CD4-positive, CD25-positive, alpha-beta regulatory T cell (primary cell): Measurements from ENCODE around the gene TXLNG. TPM values are rescaled to one million over a fixed set of nuclear protein-coding genes. Genes with fewer than 3 reads are reported as not detected.

Experiments
- ATAC-seq, 2 donors: fragments of 150-1000 bp; cut with Tn5 transposase; one replicate each; pipeline ENCODE4 v1.10.0; 2021; ENCODE audit warnings: low read depth in 2 of 2, moderate number of reproducible peaks in 2 of 2, moderate library complexity in 1 of 2
- DNase-seq, 3 donors: peaks; one replicate each; pipeline versions ENCODE4 v3.0.0 to v3.0.0-alpha.2; 2012 to 2022; ENCODE audit warnings: mixed read lengths in 1 of 3
- H3K27ac ChIP-seq: one replicate; pipeline ENCODE4 v1.7.0; 2013; ENCODE audit warnings: mild to moderate bottlenecking, low read length; ENCODE audit not compliant: insufficient read depth, poor library complexity, severe bottlenecking
- H3K27me3 ChIP-seq: one replicate; pipeline ENCODE4 v1.7.0; 2013; ENCODE audit warnings: low read length; ENCODE audit not compliant: control insufficient read depth, insufficient read depth
- H3K36me3 ChIP-seq: one replicate; pipeline ENCODE4 v1.7.0; 2013; ENCODE audit warnings: mild to moderate bottlenecking, low read length, moderate library complexity; ENCODE audit not compliant: control insufficient read depth, insufficient read depth
- H3K4me1 ChIP-seq: 2 replicates; pipeline ENCODE4 v1.7.0; 2013; ENCODE audit warnings: mild to moderate bottlenecking, low read length; ENCODE audit not compliant: insufficient read depth, control insufficient read depth, poor library complexity, severe bottlenecking
- H3K4me3 ChIP-seq: one replicate; pipeline ENCODE4 v1.7.0; 2013; ENCODE audit warnings: low read depth, mild to moderate bottlenecking, low read length, moderate library complexity
- H3K9me3 ChIP-seq, 2 experiments: 1 replicate in 1 of 2; 2 replicates in 1 of 2; pipeline ENCODE4 v1.7.0; 2013; ENCODE audit warnings: low read length in 2 of 2, mild to moderate bottlenecking in 1 of 2, moderate library complexity in 1 of 2; ENCODE audit not compliant: control insufficient read depth in 2 of 2
- H3K27ac Mint-ChIP-seq, 3 donors: one replicate each; pipeline ENCODE4 v1.8.0; 2020 to 2022; ENCODE audit warnings: mild to moderate bottlenecking in 3 of 3, mixed read lengths in 3 of 3, moderate library complexity in 2 of 3
- H3K27me3 Mint-ChIP-seq: one replicate; pipeline ENCODE4 v1.8.0; 2022; ENCODE audit warnings: mild to moderate bottlenecking, mixed read lengths
- H3K36me3 Mint-ChIP-seq: one replicate; pipeline ENCODE4 v1.8.0; 2020; ENCODE audit warnings: mixed read lengths
- H3K4me1 Mint-ChIP-seq, 4 donors: one replicate each; pipeline ENCODE4 v1.8.0; 2020 to 2022; ENCODE audit warnings: mixed read lengths in 4 of 4, mild to moderate bottlenecking in 1 of 4
- H3K4me3 Mint-ChIP-seq, 4 donors: one replicate each; pipeline ENCODE4 v1.8.0; 2020 to 2022; ENCODE audit warnings: mild to moderate bottlenecking in 4 of 4, mixed read lengths in 4 of 4, moderate library complexity in 3 of 4
- H3K9me3 Mint-ChIP-seq, 7 donors: one replicate each; pipeline ENCODE4 v1.8.0; 2020 to 2022; ENCODE audit warnings: mixed read lengths in 7 of 7, mild to moderate bottlenecking in 3 of 7, moderate library complexity in 2 of 7
- polyA plus RNA-seq, 4 donors: library from polyadenylated mRNA; unstranded; fragments of 300-500 nt; fragmentation: Illumina TruSeq; gene quantifications; one replicate each; pipeline ENCODE4 v1.2.3, GENCODE V29; 2021
- total RNA-seq: library from RNA; stranded (reverse); gene quantifications from one replicate; pipeline ENCODE4 v1.2.3, GENCODE V29; 2022

The TXLNG gene
- total RNA-seq (32.2 TPM), polyA plus RNA-seq (10 to 100 TPM in 3 of 4 donors, 1 to 10 TPM in 1; 8.4 to 24.2 (median 18.6) TPM)

GRCh38 chrX:16786139-16786790 is at the start of gene TXLNG:
TXLNG (plus strand) TSS chrX:16786466; CDS start chrX:16786488, 22 bp downstream.
- DNase-seq (peak; percentile 90 to 100 (median 98)), ATAC-seq (peak; percentile 95 to 96)
- peak within 1 kb of the TSS; percentile 92 for H3K27ac ChIP-seq
- Mint-ChIP-seq H3K4me1 (peaks cover 8 to 41% (median 10%) of the 10 kb centered on the region in 4 donors), H3K9me3 (no peaks in the 10 kb centered on the region), H3K36me3 (peaks cover 3% of the 10 kb centered on the region), H3K27me3 (no peaks in the 10 kb centered on the region), H3K4me3 (peak within 1 kb of the TSS; percentile 93 to 97 (median 95)), H3K27ac (peak within 1 kb of the TSS; percentile 87 to 94 (median 94))
- peaks cover 13% of the 10 kb centered on the region for H3K4me1 ChIP-seq
- peak within 1 kb of the TSS; percentile 89 for H3K4me3 ChIP-seq
- H3K9me3 ChIP-seq = no peaks in the 10 kb centered on the region
- peaks cover 4% of the 10 kb centered on the region for H3K36me3 ChIP-seq
- H3K27me3 ChIP-seq = no peaks in the 10 kb centered on the region

- Histone ChIP-seq H3K36me3 (peaks cover 31% of the 10 kb centered on the region), H3K27ac (no peak overlapping the region), H3K9me3 (no peaks in the 10 kb centered on the region), H3K4me1 (no peaks in the 10 kb centered on the region), H3K4me3 (no peak overlapping the region), H3K27me3 (no peaks in the 10 kb centered on the region)
- DNase-seq = no peak
- Mint-ChIP-seq H3K27ac (no peak overlapping the region), H3K9me3 (no peaks in the 10 kb centered on the region), H3K4me3 (no peak overlapping the region), H3K27me3 (no peaks in the 10 kb centered on the region), H3K36me3 (peaks cover 49% of the 10 kb centered on the region), H3K4me1 (peaks cover 0 to 13% (median 6%) of the 10 kb centered on the region in 4 donors)
- no peak for ATAC-seq
Observed at GRCh38 chrX:16737024-16737423, 49.2 kb upstream of the TXLNG start.

GRCh38 chrX:16739574-16739973 is 46.7 kb upstream of the TXLNG start:
- no peaks in the 10 kb centered on the region for H3K27me3 ChIP-seq
- no peaks in the 10 kb centered on the region for H3K9me3 Mint-ChIP-seq
- peaks cover 52% of the 10 kb centered on the region for H3K36me3 Mint-ChIP-seq
- H3K27ac ChIP-seq = no peak overlapping the region
- ATAC-seq (no peak), DNase-seq (no peak)
- peaks cover 0 to 7% (median 1%) of the 10 kb centered on the region in 4 donors for H3K4me1 Mint-ChIP-seq
- H3K27me3 Mint-ChIP-seq = no peaks in the 10 kb centered on the region
- no peaks in the 10 kb centered on the region for H3K4me1 ChIP-seq
- H3K27ac Mint-ChIP-seq = no peak overlapping the region
- H3K4me3 ChIP-seq = no peak overlapping the region
- no peaks in the 10 kb centered on the region for H3K9me3 ChIP-seq
- H3K4me3 Mint-ChIP-seq = no peak overlapping the region
- peaks cover 44% of the 10 kb centered on the region for H3K36me3 ChIP-seq

GRCh38 chrX:16743604-16744325 is 42.5 kb upstream of the TXLNG start:
- H3K4me3 Mint-ChIP-seq = peak overlapping the region in 1 of 4 donors; percentile 38
- no peaks in the 10 kb centered on the region for H3K4me1 ChIP-seq
- no peaks in the 10 kb centered on the region for H3K9me3 ChIP-seq
- no peak overlapping the region for H3K4me3 ChIP-seq
- H3K36me3 Mint-ChIP-seq = peaks cover 48% of the 10 kb centered on the region
- DNase-seq (no peak), ATAC-seq (no peak)
- peaks cover 0 to 7% (median 1%) of the 10 kb centered on the region in 4 donors for H3K4me1 Mint-ChIP-seq
- no peak overlapping the region for H3K27ac ChIP-seq
- H3K9me3 Mint-ChIP-seq = no peaks in the 10 kb centered on the region
- H3K27ac Mint-ChIP-seq = peak overlapping the region in 1 of 3 donors; percentile 74
- no peaks in the 10 kb centered on the region for H3K27me3 Mint-ChIP-seq
- H3K36me3 ChIP-seq = peaks cover 50% of the 10 kb centered on the region
- no peaks in the 10 kb centered on the region for H3K27me3 ChIP-seq

GRCh38 chrX:16745102-16745501 is 41.2 kb upstream of the TXLNG start:
- peaks cover 44% of the 10 kb centered on the region for H3K36me3 Mint-ChIP-seq
- H3K4me1 Mint-ChIP-seq = peaks cover 0 to 6% (median 1%) of the 10 kb centered on the region in 4 donors
- ATAC-seq (no peak), DNase-seq (no peak)
- no peaks in the 10 kb centered on the region for H3K9me3 Mint-ChIP-seq
- Histone ChIP-seq H3K27ac (no peak overlapping the region), H3K4me3 (no peak overlapping the region), H3K9me3 (no peaks in the 10 kb centered on the region), H3K4me1 (no peaks in the 10 kb centered on the region), H3K36me3 (peaks cover 52% of the 10 kb centered on the region), H3K27me3 (no peaks in the 10 kb centered on the region)
- H3K27ac Mint-ChIP-seq = no peak overlapping the region
- H3K27me3 Mint-ChIP-seq = no peaks in the 10 kb centered on the region
- no peak overlapping the region for H3K4me3 Mint-ChIP-seq

GRCh38 chrX:16745659-16746058 is 40.6 kb upstream of the TXLNG start:
- peaks cover 0 to 2% (median under 1%) of the 10 kb centered on the region in 4 donors for H3K4me1 Mint-ChIP-seq
- H3K9me3 Mint-ChIP-seq = no peaks in the 10 kb centered on the region
- ATAC-seq (no peak), DNase-seq (no peak)
- H3K4me3 Mint-ChIP-seq = no peak overlapping the region
- peaks cover 53% of the 10 kb centered on the region for H3K36me3 ChIP-seq
- no peak overlapping the region for H3K27ac ChIP-seq
- no peak overlapping the region for H3K27ac Mint-ChIP-seq
- no peak overlapping the region for H3K4me3 ChIP-seq
- peaks cover 47% of the 10 kb centered on the region for H3K36me3 Mint-ChIP-seq
- no peaks in the 10 kb centered on the region for H3K27me3 ChIP-seq
- no peaks in the 10 kb centered on the region for H3K27me3 Mint-ChIP-seq
- H3K4me1 ChIP-seq = no peaks in the 10 kb centered on the region
- H3K9me3 ChIP-seq = no peaks in the 10 kb centered on the region

- no peaks in the 10 kb centered on the region for H3K9me3 ChIP-seq
- Mint-ChIP-seq H3K4me3 (no peak overlapping the region), H3K36me3 (peaks cover 48% of the 10 kb centered on the region), H3K27me3 (no peaks in the 10 kb centered on the region), H3K4me1 (peaks cover 0 to 2% (median under 1%) of the 10 kb centered on the region in 4 donors), H3K9me3 (no peaks in the 10 kb centered on the region), H3K27ac (no peak overlapping the region)
- H3K36me3 ChIP-seq = peaks cover 43% of the 10 kb centered on the region
- no peak overlapping the region for H3K4me3 ChIP-seq
- no peaks in the 10 kb centered on the region for H3K27me3 ChIP-seq
- DNase-seq = no peak
- H3K4me1 ChIP-seq = no peaks in the 10 kb centered on the region
- no peak overlapping the region for H3K27ac ChIP-seq
- no peak for ATAC-seq
Observed at GRCh38 chrX:16748425-16748824, 37.8 kb upstream of the TXLNG start.
